ENCODE data around the gene SNURF. TPM values are rescaled to one million over a fixed set of nuclear protein-coding genes. Genes with fewer than 3 reads are reported as not detected.

The SNURF gene, protein sequence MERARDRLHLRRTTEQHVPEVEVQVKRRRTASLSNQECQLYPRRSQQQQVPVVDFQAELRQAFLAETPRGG
- polyA plus RNA-seq (6.9 to 12.0 TPM (median 11.1 TPM) in 3 replicates), polyA minus RNA-seq (1.6 to 11.4 TPM (median 11.2 TPM) in 3 replicates)
- polyA plus RNA-seq (2011; ENCODE audit: low read depth): 2.0 TPM
- 8.1 and 9.2 TPM in 2 replicates for polyA plus RNA-seq (2011; cell fraction: cytosol; rRNA removed)
- polyA plus RNA-seq (2011; cell fraction: nucleus; rRNA removed): 8.4 and 9.9 TPM in 2 replicates
- 48.7 and 68.1 TPM in 2 replicates for polyA plus RNA-seq (2012; ENCODE audit: low replicate concordance)
- not detected for polyA minus RNA-seq (2011; cell fraction: cytosol; rRNA and poly(A)+ RNA removed)
- polyA minus RNA-seq (2011; cell fraction: nucleus; rRNA and poly(A)+ RNA removed): 8.5 and 17.5 TPM in 2 replicates

DNA sequence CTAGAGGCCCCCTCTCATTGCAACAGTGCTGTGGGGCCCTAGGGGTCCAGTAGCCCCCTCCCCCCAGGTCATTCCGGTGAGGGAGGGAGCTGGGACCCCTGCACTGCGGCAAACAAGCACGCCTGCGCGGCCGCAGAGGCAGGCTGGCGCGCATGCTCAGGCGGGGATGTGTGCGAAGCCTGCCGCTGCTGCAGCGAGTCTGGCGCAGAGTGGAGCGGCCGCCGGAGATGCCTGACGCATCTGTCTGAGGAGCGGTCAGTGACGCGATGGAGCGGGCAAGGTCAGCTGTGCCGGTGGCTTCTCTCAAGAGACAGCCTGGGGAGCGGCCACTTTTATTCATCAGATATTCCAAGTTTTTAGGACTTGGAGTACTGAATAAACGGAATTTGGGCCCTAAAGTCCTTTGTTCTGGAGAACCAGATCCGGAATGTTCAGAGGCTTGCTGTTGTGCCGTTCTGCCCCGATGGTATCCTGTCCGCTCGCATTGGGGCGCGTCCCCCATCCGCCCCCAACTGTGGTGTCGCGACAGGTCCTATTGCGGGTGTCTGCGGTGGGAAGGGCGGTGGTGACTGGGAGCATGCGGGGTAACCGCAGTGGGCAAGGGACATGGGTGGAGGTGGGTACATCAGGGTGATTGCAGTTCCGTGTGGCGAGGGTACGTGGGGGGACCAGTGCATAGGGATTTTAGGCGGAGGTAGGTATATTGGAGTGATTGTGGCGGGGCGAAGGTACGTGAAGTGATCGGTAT, at the start of gene SNURF, which contains the start of gene SNRPN:
TSS of gene SNURF (plus strand) at position 205 of the 748 bp plus-strand sequence. CDS start at position 267, 62 bp downstream.
TSS of gene SNRPN (plus strand) at position 205 of the 748 bp plus-strand sequence. CDS start 19,467 bp downstream, outside the sequence.
- DNase-seq (ENCODE audit: low read depth, low spot score) (no peak), FAIRE-seq (no peak)
- Histone ChIP-seq H3K79me2 (ENCODE audit: control insufficient read depth, insufficient read depth, low read length) (peaks cover 43% of the 10 kb centered on the region), H2AFZ (ENCODE audit: control insufficient read depth, low read length) (peak within 1 kb of the TSS; percentile 78), H3K9me1 (ENCODE audit: control insufficient read depth, extremely low read depth, insufficient read depth, low read length) (no peaks in the 10 kb centered on the region), H3K4me2 (ENCODE audit: control insufficient read depth, extremely low read depth, insufficient read depth, low read depth, low read length) (peak within 1 kb of the TSS; percentile 73), H3K27me3 (ENCODE audit: control insufficient read depth, extremely low read depth, insufficient read depth, low read length) (no peaks in the 10 kb centered on the region), H3K4me3 (ENCODE audit: control insufficient read depth in 2 of 3, extremely low read depth in 1 of 3, insufficient read depth in 2 of 3, low read depth in 1 of 3, low read length in 3 of 3) (peak within 1 kb of the TSS; percentile 56 to 88 (median 64)), H3K9ac (ENCODE audit: control insufficient read depth, extremely low read depth, insufficient read depth, low read length) (peak within 1 kb of the TSS; percentile 80), H4K20me1 (ENCODE audit: control insufficient read depth, extremely low read depth, insufficient read depth, low read length) (no peaks in the 10 kb centered on the region), H3K36me3 (ENCODE audit: control insufficient read depth in 2 of 2, extremely low read depth in 1 of 2, insufficient read depth in 2 of 2, low read length in 2 of 2) (no peaks in the 10 kb centered on the region), H3K9me3 (ENCODE audit: control insufficient read depth, low read depth, low read length) (peaks cover 4% of the 10 kb centered on the region), H3K4me1 (ENCODE audit: control insufficient read depth, extremely low read depth, insufficient read depth, low read length) (no peaks in the 10 kb centered on the region), H3K27ac (ENCODE audit: control insufficient read depth, insufficient read depth, low read length) (peak within 1 kb of the TSS; percentile 67)
- TF ChIP-seq, protein P1, sequence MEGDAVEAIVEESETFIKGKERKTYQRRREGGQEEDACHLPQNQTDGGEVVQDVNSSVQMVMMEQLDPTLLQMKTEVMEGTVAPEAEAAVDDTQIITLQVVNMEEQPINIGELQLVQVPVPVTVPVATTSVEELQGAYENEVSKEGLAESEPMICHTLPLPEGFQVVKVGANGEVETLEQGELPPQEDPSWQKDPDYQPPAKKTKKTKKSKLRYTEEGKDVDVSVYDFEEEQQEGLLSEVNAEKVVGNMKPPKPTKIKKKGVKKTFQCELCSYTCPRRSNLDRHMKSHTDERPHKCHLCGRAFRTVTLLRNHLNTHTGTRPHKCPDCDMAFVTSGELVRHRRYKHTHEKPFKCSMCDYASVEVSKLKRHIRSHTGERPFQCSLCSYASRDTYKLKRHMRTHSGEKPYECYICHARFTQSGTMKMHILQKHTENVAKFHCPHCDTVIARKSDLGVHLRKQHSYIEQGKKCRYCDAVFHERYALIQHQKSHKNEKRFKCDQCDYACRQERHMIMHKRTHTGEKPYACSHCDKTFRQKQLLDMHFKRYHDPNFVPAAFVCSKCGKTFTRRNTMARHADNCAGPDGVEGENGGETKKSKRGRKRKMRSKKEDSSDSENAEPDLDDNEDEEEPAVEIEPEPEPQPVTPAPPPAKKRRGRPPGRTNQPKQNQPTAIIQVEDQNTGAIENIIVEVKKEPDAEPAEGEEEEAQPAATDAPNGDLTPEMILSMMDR (optimal IDR thresholded peaks at IDR 0.05 in 1 of 3, IDR thresholded peaks at IDR 0.05 in 1 of 3, conservative IDR thresholded peaks at IDR 0.05 in 1 of 3; ENCODE audit: extremely low read depth in 1 of 3, insufficient read depth in 2 of 3, low read length in 3 of 3): no peak
- no peak for TF ChIP-seq EZH2 (IDR thresholded peaks at IDR 0.05; ENCODE audit: low read length)
- dilution Hi-C loops (cut with MboI; ENCODE audit: extremely low pct_ligation_motif_present, low sequenced_read_pairs): no loop called here

DNA sequence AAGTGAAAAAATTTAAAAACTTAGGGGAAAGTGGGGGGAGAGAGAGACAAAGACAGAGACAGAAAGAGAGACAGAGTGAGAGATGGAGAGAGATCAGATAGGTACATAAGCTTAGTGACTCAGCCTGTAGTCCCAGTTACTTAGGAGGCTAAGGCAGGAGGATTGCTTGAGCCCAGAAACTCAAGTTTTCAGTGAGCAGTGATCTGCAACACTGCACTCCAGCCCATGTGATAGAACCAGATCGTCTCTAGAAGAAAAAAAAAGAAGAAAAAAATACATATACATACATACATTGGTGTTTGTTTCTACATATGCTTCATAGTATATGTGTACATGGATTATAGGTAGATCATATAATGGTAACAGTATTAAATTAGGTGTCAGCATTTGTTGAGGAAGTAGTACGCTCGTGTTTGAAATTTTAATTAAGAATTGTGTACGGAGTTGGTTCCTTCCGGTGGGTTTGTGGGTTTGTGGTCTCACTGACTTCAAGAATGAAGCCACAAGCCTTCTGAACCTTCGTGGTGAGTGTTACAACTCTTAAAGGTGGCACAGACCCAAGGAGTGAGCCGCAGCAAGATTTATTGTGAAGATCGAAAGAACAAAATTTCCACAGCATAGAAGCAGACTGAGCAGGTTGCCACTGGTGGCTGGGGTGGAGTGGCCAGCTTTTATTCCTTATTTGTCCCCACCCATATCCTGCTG, 38.3 kb upstream of the SNURF start:
- no peak overlapping the region for H2AFZ ChIP-seq (ENCODE audit: control insufficient read depth, low read length)
- H3K4me3 ChIP-seq (ENCODE audit: control insufficient read depth in 2 of 3, extremely low read depth in 1 of 3, insufficient read depth in 2 of 3, low read depth in 1 of 3, low read length in 3 of 3): no peak overlapping the region
- H3K36me3 ChIP-seq (ENCODE audit: control insufficient read depth in 2 of 2, extremely low read depth in 1 of 2, insufficient read depth in 2 of 2, low read length in 2 of 2): no peaks in the 10 kb centered on the region
- DNase-seq (ENCODE audit: low read depth, low spot score) (no peak), FAIRE-seq (no peak)
- H3K79me2 ChIP-seq (ENCODE audit: control insufficient read depth, insufficient read depth, low read length): no peaks in the 10 kb centered on the region
- dilution Hi-C loops (cut with MboI; ENCODE audit: extremely low pct_ligation_motif_present, low sequenced_read_pairs): no loop called here
- H3K9ac ChIP-seq (ENCODE audit: control insufficient read depth, extremely low read depth, insufficient read depth, low read length): no peak overlapping the region
- no peaks in the 10 kb centered on the region for H4K20me1 ChIP-seq (ENCODE audit: control insufficient read depth, extremely low read depth, insufficient read depth, low read length)
- H3K27me3 ChIP-seq (ENCODE audit: control insufficient read depth, extremely low read depth, insufficient read depth, low read length): no peaks in the 10 kb centered on the region
- H3K27ac ChIP-seq (ENCODE audit: control insufficient read depth, insufficient read depth, low read length): no peak overlapping the region
- no peak for TF ChIP-seq EZH2 (IDR thresholded peaks at IDR 0.05; ENCODE audit: low read length)
- TF ChIP-seq, protein P1 (optimal IDR thresholded peaks at IDR 0.05 in 1 of 3, IDR thresholded peaks at IDR 0.05 in 1 of 3, conservative IDR thresholded peaks at IDR 0.05 in 1 of 3; ENCODE audit: extremely low read depth in 1 of 3, insufficient read depth in 2 of 3, low read length in 3 of 3): no peak
- no peak overlapping the region for H3K4me2 ChIP-seq (ENCODE audit: control insufficient read depth, extremely low read depth, insufficient read depth, low read depth, low read length)
- H3K9me3 ChIP-seq (ENCODE audit: control insufficient read depth, low read depth, low read length): peaks cover 4% of the 10 kb centered on the region
- H3K4me1 ChIP-seq (ENCODE audit: control insufficient read depth, extremely low read depth, insufficient read depth, low read length): no peaks in the 10 kb centered on the region
- H3K9me1 ChIP-seq (ENCODE audit: control insufficient read depth, extremely low read depth, insufficient read depth, low read length): no peaks in the 10 kb centered on the region
